Measurements from ENCODE around the gene UBE2L6.
"Not testable (repeated sequence)": the region's sequence is repeated elsewhere in the genome, so short reads cannot be mapped to it uniquely, and the experiment has no call there.

UBE2L6 gene

GRCh38 chr11:57566005-57566904 is 1.2 kb downstream of the UBE2L6 start:
- DNase-seq = peak; percentile 76

GRCh38 chr11:57562596-57562995 is 4.9 kb downstream of the UBE2L6 start:
- DNase-seq = no peak

- no peak for DNase-seq
Observed at GRCh38 chr11:57560146-57560545, 7.3 kb downstream of the UBE2L6 start.

DNA sequence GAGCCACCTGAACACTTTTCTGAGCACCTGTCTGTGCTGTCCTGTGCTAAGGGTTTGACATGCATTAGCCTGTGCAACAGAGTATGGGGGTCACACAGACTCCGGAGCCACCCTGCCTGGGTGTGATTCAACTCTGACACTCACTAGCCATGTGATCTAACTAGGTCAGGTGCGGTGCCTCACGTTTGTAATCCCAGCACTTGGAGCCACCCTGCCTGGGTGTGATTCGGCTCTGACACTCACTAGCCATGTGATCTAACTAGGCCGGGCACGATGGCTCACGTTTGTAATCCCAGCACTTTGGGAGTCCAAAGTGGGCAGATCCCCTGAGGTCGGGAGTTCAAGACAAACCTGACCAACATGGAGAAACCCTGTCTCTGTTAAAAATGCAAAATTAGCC is 11.4 kb downstream of the UBE2L6 start:
- no peak for DNase-seq

- no peak for DNase-seq
Observed at GRCh38 chr11:57555393-57555792, 12.1 kb downstream of the UBE2L6 start.

DNA sequence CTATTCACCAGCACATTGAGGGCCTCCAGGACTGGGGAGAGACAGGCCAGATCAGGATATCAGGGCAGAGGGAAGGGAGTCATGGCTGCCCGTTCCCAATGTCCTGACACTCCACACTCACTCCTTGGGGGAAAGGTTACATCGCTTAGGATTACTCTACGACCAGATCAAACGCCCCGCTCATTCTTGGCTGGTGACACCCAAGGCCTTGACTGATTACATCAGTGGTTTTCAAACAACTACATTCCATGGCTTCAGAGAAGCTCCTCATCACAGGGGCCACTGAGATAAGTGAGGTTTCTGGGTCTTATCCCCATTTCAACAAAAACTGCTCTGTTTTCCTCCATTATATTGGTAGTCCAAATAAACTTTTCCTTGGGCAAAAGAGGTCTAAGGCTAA is 15.0 kb downstream of the UBE2L6 start:
- no peak for DNase-seq

- DNase-seq = no peak
Observed at GRCh38 chr11:57551941-57552340, 15.5 kb downstream of the UBE2L6 start.

GRCh38 chr11:57549983-57550382 is 17.5 kb downstream of the UBE2L6 start:
- no peak for DNase-seq

- no peak for DNase-seq
Observed at GRCh38 chr11:57547854-57548377, 19.6 kb downstream of the UBE2L6 start.

DNA sequence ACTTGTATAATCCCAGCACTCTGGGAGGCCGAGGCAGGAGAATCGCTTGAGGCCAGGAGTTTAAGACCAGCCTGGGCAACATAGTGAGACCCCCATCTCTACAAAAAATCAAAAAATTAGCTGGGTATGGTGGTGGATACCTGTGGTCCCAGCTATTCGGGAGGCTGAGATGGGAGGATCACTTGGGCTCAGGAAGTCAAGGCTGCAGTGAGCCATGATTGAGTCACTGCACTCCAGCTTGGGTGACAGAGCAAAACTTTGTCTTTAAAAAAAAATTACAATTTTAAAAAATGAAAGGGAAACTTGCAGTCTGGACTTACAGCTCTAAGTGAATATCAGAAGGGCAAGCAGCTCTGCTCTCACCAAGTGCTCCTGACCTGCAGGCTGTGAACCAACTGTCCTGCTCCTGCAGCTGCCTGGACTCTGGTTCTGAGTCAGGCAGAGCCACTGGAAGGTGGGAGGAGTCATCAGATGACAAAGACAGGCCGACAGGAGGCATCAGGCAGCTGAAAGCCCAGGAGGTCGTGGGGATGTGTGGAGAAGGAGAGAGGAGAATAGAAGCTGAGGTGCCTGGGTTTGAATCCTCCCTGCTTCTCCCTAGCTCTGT is 20.5 kb downstream of the UBE2L6 start:
- no peak for DNase-seq

GRCh38 chr11:57546451-57546850 is 21.0 kb downstream of the UBE2L6 start:
- DNase-seq = no peak

DNA sequence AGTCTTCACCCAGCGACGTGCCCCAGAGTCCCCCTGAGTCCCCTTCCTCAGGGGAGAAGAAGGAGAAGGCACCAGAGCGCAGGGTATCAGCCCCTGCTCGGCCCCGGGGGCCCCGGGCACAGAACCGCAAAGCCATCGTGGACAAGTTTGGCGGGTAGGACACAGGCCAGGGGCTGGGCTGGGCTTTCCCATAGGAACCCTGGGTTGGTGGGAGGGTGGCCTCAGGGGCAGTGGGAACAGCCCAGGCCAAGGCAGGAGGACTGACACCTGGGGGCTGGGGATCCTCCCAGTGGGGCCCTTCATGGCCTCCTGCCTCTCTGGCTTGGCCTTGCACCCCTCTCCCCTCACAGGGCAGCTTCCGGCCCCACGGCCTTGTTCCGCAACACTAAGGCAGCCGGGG is 21.6 kb downstream of the UBE2L6 start:
- DNase-seq = no peak

DNA sequence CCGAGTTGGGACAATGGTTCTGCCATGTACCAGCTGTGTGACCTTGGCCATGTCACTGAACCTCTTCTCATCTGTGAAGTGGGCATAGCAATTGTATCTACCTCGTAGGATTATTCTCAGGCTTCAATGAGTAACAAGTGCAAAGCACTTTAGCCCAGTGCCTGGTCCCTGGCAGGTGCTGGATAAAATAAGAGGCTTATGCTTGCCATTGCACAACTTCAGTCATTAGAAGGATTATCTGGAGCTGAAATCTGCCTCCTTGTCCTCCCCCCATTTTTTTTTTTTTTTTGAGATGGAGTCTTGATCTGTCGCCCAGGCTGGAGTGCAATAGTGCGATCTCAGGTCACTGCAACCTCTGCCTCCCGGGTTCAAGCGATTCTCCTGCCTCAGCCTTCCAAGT is 22.9 kb downstream of the UBE2L6 start:
- DNase-seq = no peak

DNA sequence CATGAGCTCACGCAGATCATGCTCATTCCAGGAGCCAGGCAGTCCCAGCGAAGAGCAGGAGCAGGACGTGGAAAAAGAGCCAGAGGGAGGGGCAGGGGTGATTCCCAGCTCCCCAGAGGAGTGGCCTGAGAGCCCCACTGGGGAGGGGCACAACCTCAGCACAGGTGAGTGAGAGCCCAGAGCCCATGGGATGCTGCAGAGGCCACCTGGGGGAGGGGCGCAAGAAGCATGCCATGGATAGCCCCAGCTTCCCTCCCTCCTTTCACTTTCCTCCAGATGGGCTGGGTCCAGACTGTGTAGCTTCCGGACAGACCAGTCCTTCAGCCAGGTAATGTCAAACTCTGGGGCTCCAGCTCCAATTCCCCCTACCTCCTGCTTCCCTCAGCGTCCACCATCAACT is 23.9 kb downstream of the UBE2L6 start:
- DNase-seq = no peak

- no peak for DNase-seq
Observed at GRCh38 chr11:57542582-57542981, 24.9 kb downstream of the UBE2L6 start.

- no peak for DNase-seq
Observed at GRCh38 chr11:57541169-57541568, 26.3 kb downstream of the UBE2L6 start.

GRCh38 chr11:57539342-57539741 is 28.1 kb downstream of the UBE2L6 start:
- no peak for DNase-seq

DNA sequence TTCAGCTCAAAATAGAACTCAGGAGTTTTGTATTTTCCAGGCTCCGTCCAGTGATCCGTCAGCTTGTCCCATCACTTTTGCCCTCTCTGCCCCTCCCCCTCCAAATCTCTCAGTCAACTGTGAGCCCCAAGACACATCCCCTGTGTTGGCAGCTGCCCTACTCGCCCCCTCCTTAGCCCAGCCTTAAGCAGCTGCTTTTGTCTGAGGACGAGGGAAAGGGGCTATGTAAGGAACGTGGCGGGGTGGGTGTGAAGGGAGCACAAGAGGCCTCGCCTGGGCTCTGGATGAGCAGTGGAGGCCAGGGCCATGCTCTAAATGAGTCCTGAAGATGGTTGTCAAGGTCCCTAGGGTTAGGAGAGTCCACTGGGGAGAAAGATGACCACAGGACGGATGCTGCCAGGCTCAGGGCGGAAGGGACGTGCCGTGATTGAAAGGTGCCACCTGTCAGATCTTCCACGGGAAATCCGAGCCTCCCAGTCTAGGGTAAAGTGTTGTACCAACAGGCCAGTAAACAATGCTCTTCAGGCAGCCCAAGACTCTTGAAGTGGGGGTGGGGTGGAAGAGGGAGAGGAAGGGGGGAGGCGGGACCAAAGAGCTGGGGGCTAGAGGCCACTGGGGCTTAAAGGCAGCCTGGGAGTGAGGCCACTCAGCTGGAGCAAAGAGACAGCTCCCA is 30.4 kb downstream of the UBE2L6 start, which contains the start of gene SMTNL1:
Gene SMTNL1, plus strand, starts transcription at position 649 of the 673 bp plus-strand sequence. CDS start 5,048 bp downstream, outside the sequence.
- DNase-seq = no peak

DNA sequence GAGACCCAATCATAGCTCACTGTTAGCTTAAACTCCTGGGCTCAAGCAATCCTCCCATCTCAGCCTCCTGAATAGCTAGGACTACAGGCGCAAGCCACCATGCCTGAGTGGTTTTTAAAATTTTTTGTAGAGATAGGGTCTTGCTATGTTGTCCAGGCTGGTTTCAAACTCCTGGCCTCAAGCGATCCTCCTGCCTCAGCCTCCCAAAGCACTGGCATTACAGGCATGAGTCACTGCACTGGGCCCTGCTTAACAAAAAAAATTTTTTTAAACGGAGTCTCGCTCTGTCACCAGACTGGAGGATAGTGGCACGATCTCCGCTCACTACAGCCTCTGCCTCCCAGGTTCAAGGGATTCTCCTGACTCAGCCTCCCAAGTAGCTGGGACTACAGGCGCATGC is 33.0 kb downstream of the UBE2L6 start:
- DNase-seq = not testable (repeated sequence)

DNA sequence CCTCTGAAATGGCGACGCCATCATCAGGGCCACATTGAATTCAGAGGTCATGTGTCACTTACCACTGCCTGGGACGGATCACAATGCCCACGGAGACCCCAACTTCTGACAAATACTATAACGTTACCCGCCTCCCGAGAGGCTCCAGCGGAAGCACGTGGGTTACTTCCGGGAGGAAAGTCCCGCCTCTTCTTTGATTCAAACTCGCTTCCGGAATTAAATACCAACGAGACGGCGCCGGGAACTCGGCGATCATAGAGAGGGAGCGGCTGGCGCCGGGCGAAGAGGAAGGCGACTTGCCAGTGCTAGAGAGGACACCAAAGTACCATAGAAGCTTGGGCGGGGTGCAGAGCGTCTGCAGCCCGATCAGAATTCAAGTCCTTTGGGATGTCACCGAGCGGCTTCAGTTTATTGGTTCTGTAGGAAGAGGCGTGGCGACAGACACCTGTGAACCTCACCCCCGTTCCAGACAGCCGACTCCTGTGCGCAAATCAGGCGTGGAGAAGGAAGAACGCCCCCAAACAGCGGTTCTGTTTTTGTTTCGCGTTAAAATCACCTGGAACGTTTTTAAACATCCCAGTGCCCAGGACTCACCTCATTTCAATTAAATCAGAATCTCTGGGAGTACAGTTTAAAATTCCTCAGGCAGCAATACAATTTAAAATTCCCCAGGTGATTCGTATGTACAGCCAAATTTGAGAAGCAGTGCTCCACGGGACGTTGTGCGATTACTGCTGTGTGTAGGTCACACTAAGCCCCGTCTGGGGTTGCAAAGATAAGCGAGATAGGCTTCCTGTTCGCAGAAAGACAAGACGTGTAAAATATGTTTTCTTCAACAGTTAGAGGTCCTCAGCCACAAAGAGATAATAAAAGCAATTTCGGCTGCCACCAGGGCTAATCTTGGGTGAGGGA is 36.6 kb downstream of the UBE2L6 start, which contains the start of gene TIMM10:
Gene TIMM10, minus strand, starts transcription at position 159 of the 912 bp plus-strand sequence. CDS start 565 bp downstream, outside the sequence.
- DNase-seq = peak; percentile 92

DNA sequence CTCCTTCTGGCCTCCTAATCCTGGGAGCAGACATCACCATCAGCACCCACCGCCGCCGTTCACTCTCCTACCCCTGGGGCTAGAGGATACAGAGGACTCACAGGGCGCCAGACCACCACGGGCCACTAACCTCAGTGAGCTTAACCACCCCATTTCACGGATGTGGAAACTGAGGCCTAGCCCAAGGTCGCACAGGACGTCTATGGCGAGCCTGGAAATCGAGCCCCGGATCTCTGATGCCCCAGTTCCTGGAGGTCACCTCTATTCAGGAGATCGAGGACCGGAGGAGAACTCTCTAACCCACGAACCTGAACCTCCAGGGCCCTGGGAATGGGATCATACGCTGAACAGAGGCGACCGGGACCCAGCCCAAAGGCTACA is 37.3 kb downstream of the UBE2L6 start:
- DNase-seq = no peak

DNA sequence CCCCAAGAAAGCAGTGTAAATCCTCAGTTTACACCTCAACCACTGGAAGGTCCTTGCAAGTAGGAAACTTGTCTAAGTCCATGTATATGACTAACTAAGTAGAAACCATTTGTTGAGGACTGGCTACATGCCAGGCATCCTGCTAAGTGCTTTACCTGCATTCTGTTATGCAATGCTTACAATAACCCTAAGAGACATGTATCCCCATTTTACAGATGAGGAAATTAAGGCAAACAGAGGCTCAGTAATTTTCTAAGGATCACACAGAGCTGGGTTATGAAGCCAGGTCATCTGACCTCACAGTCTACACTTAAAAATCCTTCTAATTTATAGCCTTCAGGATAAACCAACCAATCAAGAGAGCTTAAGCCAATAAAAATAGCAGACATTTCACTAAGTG is 38.5 kb downstream of the UBE2L6 start:
- no peak for DNase-seq
